GM18951 (cell line): Measurements from ENCODE around the gene OR5A2.
"Not testable (repeated sequence)": the region's sequence is repeated elsewhere in the genome, so short reads cannot be mapped to it uniquely, and the experiment has no call there.

ENCODE experiments used
- POLR2A ChIP-seq: IDR thresholded peaks from 4 replicates; pipeline ENCODE4 v1.6.1; 2011; ENCODE audit warnings: mild to moderate bottlenecking; ENCODE audit not compliant: insufficient read length, insufficient read depth; ENCODE audit errors: extremely low read depth
- in situ Hi-C: fragments of 300-500 bp; cut with MboI; formaldehyde crosslinking; loops from one replicate; pipeline ENCODE4 v1.12.0; 2022; ENCODE audit warnings: low sequenced_read_pairs, mixed read lengths, inconsistent platforms; ENCODE audit not compliant: unreplicated experiment

Gene OR5A2

DNA sequence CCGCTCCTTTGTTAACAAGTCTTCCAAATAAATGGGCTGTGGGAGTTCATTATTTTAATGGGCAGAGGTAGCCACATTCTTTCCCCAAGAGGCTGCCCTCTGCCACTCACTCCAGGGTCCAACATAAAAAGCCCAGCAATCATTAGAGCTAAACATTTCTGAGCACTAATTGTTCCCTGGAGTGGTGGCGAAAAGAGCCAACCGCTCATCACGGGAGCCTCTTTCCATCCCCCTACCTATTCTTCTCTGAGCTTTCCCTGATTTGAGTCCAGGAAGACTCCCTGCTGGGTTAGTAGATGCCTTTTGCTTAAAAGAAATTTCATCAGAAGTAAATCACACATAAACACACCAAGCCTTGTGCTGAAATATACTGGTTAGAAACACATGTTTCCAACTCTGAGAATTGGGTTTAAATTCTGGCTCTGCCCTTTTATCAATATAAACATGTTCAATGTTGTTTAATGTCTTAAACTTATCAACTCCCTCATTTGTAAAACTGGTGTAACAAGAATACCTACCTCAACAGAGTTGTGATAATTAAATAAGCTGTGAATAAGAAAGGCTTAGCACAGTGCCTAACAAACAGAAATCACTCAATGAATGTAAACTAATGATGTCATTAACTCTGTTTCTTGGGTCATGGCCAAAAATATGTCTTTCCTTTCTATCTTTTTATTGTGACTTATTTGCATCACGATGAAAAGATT is at the start of gene OR5A2:
TSS of gene OR5A2 (minus strand) at position 53 of the 707 bp plus-strand sequence. CDS start 3,460 bp downstream, outside the sequence.
- TF ChIP-seq POLR2A, result no peak
- in situ Hi-C loops, result loop anchor here (10.0 kb wide), 1 partner anchor 232 kb away; no protein-coding TSS in a partner anchor

DNA sequence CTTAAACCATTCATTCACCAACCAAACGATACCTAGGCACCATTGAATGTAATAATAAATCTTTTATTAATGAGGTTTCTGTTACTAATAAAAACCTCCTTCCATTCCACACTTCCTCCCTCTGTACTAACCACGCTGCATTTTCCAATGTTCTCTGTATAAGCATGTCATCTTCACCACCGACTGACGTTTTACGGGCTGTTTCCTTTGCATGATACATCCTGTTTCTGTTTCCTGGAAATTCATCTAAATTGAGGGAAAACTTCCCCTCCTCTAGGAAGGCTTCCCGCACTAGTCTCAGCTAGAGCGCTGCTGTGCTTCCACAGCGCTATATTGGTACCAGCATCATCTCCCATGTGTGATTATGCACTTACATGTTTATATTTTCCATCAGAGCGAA is 49.0 kb upstream of the OR5A2 start:
- TF ChIP-seq POLR2A, result no peak
- in situ Hi-C loops, result no loop called here

GRCh38 chr11:59473015-59473414 is 46.8 kb upstream of the OR5A2 start, which contains the start of gene OR4D10:
OR4D10 (plus strand) TSS chr11:59473315; CDS start chr11:59477430, 4,115 bp downstream.
- no peak for TF ChIP-seq POLR2A
- in situ Hi-C loops, result no loop called here

DNA sequence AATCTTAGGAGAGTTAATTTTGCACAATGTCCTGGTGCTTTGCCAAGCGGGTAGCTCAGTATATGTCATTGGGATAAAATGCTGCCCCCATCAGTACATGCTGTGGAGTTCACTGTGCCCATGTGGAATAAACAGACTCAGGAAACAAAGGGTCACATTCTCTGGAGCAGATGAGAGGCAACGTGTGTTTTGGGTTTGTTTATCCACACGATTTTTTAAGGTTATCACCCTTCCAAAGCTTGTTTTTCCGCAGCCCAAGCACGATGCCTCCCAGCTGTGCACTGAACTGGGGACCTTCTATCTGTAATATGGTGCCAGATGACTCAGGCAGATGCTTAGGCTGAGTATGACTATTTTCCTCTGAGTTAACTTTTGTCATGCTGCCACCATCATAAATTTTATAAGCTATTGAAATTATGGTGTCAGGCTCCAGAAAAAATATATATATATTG is 37.0 kb upstream of the OR5A2 start:
- in situ Hi-C loops, result no loop called here
- no peak for TF ChIP-seq POLR2A

DNA sequence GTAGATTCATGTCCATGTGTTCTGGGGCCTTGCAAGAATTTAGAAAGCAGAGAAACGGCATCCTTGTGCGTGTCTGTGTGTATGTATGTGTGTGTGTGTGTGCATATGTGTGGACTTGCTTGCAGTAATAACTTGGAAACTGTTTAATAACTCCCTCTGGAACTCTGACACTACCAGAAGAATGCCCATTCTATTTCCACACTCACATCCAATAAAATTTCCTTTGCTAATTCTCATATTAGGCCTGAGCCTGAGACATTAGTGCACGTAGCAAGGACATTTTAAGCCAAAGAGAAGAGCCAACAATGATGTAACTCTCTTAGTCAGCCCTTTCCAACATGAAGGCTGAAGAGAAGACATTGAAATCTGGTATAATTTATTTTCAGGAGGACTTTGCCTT is 33.7 kb upstream of the OR5A2 start:
- no peak for TF ChIP-seq POLR2A
- in situ Hi-C loops, result no loop called here

DNA sequence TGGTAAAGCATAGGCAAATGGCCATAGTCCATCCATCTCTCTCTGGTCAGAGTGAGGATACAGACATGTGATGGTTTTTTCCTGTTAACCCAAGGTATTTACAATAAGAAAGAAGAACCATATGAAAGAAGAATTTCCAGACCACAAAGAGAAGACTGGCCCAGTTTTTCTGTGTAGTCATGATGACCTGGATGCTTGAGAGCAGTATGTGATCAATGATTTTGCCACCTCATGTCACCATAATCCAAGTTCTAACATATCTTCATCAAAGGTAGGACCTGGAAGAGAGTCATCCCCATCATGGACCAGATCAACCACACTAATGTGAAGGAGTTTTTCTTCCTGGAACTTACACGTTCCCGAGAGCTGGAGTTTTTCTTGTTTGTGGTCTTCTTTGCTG is 30.4 kb upstream of the OR5A2 start, which contains the start of gene OR4D6:
TSS of gene OR4D6 (plus strand) at position 301 of the 400 bp plus-strand sequence. CDS start at position 301, 0 bp downstream.
- TF ChIP-seq POLR2A, result no peak
- in situ Hi-C loops, result no loop called here

GRCh38 chr11:59448484-59448883 is 22.3 kb upstream of the OR5A2 start:
- TF ChIP-seq POLR2A, result no peak
- in situ Hi-C loops, result no loop called here

DNA sequence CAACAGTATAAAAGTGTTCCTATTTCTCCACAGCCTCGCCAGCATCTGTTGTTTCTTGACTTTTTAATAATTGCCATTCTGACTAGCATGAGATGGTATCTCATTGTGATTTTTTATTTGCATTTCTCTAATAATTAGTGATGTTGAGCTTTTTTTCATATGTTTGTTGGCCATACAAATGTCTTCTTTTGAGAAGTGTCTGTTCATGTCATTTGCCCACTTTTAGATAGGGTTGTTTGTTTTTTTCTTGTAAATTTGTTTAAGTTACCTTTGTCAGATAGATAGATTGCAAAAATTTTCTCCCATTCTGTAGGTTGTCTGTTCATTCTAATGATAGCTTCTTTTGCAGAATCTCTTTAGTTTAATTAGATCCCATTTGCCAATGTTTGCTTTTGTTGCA is 19.4 kb upstream of the OR5A2 start:
- in situ Hi-C loops, result not testable (repeated sequence)

DNA sequence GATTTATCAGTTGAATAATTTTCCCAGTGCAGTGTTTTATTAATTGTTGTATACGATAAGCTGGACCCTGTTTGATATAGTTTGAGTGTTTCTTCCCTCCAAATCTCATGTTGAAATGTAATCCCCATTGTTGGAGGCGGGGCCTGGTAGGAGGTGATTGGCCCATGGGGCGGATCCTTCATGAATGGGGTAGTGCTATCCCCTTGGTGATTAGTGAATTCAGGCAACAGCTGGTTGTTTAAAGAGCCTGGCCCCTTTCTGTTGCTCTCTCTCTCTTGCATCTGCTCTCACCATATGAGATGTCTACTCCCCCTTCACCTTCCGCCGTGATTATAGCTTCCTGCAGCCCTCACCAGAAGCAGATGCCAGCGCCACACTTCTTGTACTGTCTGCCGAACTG is 11.6 kb upstream of the OR5A2 start:
- in situ Hi-C loops, result no loop called here
- no peak for TF ChIP-seq POLR2A

DNA sequence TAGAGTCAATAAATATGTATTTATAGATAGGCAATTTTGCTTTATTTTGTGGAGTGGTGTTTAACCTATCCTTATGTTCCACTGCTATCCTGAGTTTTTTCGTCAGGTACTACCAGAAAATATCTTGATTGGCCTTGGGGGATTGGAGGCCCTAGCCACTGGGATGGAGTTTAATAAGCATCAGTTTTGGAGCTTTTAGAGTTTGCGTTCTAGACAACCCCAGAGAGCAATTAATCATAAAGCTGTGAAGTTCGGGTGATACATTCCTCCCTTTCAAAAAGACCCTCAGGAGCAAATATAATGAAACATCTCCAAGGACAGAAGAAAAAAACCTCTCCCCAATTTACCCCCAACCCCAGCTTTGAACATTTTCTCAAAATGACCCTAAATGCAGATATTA is 10.0 kb upstream of the OR5A2 start, which contains the start of gene OR5A1:
TSS of gene OR5A1 (plus strand) at position 301 of the 400 bp plus-strand sequence. CDS start 6,700 bp downstream, outside the sequence.
- in situ Hi-C loops, result no loop called here
- TF ChIP-seq POLR2A, result no peak

DNA sequence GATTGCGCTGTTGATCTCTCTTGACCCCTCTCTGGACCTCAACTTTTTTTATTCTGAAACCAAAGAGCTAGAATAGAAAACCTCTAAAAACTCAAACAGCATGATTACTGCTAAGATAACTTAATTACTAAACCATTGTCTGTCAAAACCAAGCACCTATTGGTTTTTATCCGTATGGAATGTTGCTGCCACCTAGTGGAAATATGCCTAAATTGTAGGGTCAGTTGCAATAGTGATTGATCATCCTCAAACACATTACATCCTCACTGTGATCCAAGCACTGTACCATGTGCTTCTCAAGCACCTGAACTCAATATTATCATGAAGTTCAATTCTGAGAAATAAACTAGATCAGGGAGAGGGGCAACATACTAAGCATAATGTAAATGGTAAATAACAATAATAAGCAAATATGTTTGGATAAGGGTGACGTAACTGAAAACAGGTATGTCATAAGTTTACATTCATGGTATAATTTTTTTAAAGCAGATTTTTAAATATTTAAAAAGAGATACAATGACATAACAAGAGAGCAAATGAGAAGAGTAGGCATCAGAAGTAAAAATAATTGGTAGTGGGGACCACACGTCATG is 3.8 kb upstream of the OR5A2 start:
- in situ Hi-C loops, result loop anchor here (10.0 kb wide), 1 partner anchor 235 kb away; no protein-coding TSS in a partner anchor
- no peak for TF ChIP-seq POLR2A

DNA sequence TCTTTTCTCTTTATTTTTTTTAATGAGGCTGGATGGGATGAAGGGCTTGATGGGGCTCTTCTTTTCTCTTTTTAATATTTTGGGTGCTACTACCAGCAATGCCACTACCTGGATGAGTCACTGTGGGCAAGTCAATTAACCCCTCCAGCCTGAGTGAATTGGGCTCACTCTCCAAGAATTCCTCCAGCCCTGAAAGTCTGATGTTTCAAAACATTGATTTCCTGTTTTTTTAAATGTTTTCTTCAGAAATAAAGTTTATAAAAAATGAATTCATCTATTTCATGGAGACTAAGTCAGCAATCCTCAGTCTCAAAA is 812 bp upstream of the OR5A2 start:
- in situ Hi-C loops, result loop anchor here (10.0 kb wide), 1 partner anchor 232 kb away; no protein-coding TSS in a partner anchor
- TF ChIP-seq POLR2A, result no peak

- no peak for TF ChIP-seq POLR2A
- in situ Hi-C loops, result loop anchor here (10.0 kb wide), 1 partner anchor 230 kb away; no protein-coding TSS in a partner anchor
Observed at GRCh38 chr11:59425131-59425530, 1.1 kb downstream of the OR5A2 start.

DNA sequence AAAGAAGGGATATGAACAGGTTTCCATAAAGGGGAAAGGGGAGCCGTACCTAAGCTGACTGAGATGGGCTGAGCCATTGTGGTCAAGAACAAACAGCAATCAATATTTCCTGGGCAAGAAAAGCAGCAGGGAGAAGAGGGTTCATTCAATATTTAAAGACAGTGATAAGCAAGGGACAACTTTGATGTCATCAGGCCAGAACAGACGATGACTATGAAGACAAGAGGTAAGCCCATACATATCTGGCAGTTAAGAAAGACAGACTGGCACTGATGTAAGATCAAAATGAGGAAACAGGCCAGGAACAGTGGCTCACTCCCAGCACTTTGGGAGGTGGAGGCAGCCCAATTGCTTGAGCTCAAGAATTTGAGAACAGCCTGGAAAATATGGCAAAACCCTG is 2.4 kb downstream of the OR5A2 start:
- in situ Hi-C loops, result loop anchor here (10.0 kb wide), 1 partner anchor 229 kb away; no protein-coding TSS in a partner anchor

DNA sequence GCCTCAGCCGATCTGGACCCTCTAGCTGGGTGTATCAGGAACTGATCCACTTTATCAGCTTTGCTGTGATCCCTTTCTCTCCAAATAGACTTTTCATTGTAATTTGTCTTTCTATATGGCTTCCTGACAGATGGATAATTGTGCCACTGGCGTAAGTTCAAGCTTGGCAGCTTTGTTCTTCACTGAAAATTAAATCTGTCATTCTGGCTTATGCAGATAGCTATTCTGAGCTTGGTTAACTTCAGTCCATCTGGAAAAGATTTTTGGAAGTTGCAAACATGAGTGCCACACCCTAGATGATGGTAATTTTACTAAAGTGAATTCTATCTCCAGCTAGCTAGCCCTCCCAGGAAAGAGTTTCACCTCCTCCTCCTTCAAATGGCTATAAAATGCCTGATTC is 8.1 kb downstream of the OR5A2 start:
- in situ Hi-C loops, result loop anchor here (5.0 kb wide), 1 partner anchor 111 kb away; no protein-coding TSS in a partner anchor
- no peak for TF ChIP-seq POLR2A

More for the DNA sequence above, 2.4 kb downstream of the OR5A2 start:
- no peak for TF ChIP-seq POLR2A
